Pulmonary artery endothelial cell (primary cell): Measurements from ENCODE around the gene SLC44A1. TPM values are rescaled to one million over a fixed set of nuclear protein-coding genes. Genes with fewer than 3 reads are reported as not detected.

Experiments
- DNase-seq: peaks from one replicate; pipeline ENCODE4 v3.0.0-alpha.2; 2011; ENCODE audit warnings: low read depth, low spot score
- total RNA-seq: library from RNA; depleted of rRNA; stranded (reverse); fragments of >200 nt; gene quantifications from 2 replicates; pipeline ENCODE4 v1.2.3, GENCODE V29; 2014

SLC44A1 gene
- total RNA-seq, 1 donor from 2014 or later: 79.0 TPM

GRCh38 chr9:105421864-105422263 is 177.4 kb downstream of the SLC44A1 start:
- DNase-seq: no peak

- DNase-seq: no peak
Measured at GRCh38 chr9:105425816-105426433, 181.5 kb downstream of the SLC44A1 start.

- no peak for DNase-seq
Measured at GRCh38 chr9:105426657-105427056, 182.2 kb downstream of the SLC44A1 start.

- no peak for DNase-seq
Measured at GRCh38 chr9:105431424-105432246, 187.2 kb downstream of the SLC44A1 start.

GRCh38 chr9:105432247-105432842 is 187.9 kb downstream of the SLC44A1 start:
- DNase-seq: no peak

GRCh38 chr9:105435453-105435852 is 191.0 kb downstream of the SLC44A1 start:
- DNase-seq: no peak

- no peak for DNase-seq
Measured at GRCh38 chr9:105436783-105437182, 192.3 kb downstream of the SLC44A1 start.

- DNase-seq: no peak
Measured at GRCh38 chr9:105437704-105438103, 193.3 kb downstream of the SLC44A1 start.

GRCh38 chr9:105438141-105438806 is 193.8 kb downstream of the SLC44A1 start:
- no peak for DNase-seq

GRCh38 chr9:105439428-105439827 is 195.0 kb downstream of the SLC44A1 start:
- no peak for DNase-seq

GRCh38 chr9:105441616-105442160 is 197.2 kb downstream of the SLC44A1 start:
- no peak for DNase-seq

GRCh38 chr9:105443121-105443520 is 198.7 kb downstream of the SLC44A1 start:
- DNase-seq: no peak

GRCh38 chr9:105444130-105444529 is 199.7 kb downstream of the SLC44A1 start:
- DNase-seq: no peak

GRCh38 chr9:105445203-105445881 is 200.9 kb downstream of the SLC44A1 start:
- DNase-seq: no peak

- DNase-seq: no peak
Measured at GRCh38 chr9:105447386-105447813, 202.9 kb downstream of the SLC44A1 start.

- DNase-seq: no peak
Measured at GRCh38 chr9:105447814-105448812, 203.7 kb downstream of the SLC44A1 start, which contains the start of gene FSD1L. FSD1L (plus strand) TSS chr9:105448034; CDS start chr9:105448221, 187 bp downstream.

GRCh38 chr9:105449081-105449480 is 204.6 kb downstream of the SLC44A1 start:
- DNase-seq: no peak

- DNase-seq: no peak
Measured at GRCh38 chr9:105452185-105452584, 207.7 kb downstream of the SLC44A1 start.

GRCh38 chr9:105455836-105456475 is 211.5 kb downstream of the SLC44A1 start:
- DNase-seq: no peak
